RKO (cell line): ENCODE data around the gene TOR1AIP2.

Experiments used
- DNase-seq: peaks from one replicate; pipeline ENCODE4 v3.0.0-alpha.2; 2016; ENCODE audit warnings: low spot score

Gene TOR1AIP2

DNA sequence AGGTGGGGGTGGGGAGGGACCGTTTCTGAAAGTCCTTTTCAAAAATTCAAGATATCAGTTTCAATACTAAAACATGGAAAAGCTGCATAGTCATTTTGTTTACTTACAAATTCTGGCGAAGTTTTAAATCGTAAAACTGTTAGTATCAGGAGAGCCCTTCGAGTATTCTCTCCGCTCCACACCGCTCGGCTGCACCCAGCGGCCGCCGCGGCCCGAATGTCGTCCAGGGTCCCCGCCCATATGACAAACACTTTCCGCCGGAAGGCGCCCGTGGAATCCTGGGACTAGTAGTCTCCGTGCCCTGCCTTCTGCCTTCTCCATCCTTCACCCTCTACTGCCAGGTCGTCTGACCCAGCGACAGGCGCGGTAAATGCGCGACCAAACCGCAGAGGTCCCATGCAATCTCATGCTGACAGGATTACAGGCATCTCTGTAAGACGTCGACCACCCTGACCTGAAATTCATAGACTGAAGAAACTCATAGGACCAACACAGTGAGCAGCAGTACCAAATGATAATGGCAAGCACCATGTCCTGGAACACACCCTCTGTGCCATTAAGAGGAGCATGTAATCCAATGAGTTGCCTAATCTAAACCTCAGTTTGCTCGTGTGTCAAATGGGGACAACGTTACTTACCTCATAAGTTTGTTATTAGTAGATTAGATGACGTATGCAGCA lies at the start of gene TOR1AIP2:
Gene TOR1AIP2, minus strand, starts transcription at position 218 of the 680 bp plus-strand sequence. CDS start 25,138 bp downstream, outside the sequence.
- DNase-seq: peak; percentile 94

DNA sequence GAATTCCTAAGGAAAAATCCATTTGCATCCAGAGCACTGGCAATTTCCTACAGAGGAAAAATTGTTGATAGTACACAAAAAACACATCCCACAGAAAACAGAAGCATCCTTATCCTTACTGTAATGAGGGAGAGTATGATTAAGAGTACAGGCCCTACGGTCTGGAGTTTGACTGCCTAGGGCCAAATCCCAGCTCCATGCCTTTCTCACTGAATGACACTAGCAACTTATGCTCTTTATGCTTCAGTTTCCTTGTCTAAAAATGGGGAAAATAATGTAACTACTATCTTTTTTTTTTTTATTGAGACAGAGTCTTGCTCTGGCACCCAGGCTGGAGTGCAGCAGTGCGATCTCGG lies 49.2 kb upstream of the TOR1AIP2 start:
- no peak for DNase-seq

DNA sequence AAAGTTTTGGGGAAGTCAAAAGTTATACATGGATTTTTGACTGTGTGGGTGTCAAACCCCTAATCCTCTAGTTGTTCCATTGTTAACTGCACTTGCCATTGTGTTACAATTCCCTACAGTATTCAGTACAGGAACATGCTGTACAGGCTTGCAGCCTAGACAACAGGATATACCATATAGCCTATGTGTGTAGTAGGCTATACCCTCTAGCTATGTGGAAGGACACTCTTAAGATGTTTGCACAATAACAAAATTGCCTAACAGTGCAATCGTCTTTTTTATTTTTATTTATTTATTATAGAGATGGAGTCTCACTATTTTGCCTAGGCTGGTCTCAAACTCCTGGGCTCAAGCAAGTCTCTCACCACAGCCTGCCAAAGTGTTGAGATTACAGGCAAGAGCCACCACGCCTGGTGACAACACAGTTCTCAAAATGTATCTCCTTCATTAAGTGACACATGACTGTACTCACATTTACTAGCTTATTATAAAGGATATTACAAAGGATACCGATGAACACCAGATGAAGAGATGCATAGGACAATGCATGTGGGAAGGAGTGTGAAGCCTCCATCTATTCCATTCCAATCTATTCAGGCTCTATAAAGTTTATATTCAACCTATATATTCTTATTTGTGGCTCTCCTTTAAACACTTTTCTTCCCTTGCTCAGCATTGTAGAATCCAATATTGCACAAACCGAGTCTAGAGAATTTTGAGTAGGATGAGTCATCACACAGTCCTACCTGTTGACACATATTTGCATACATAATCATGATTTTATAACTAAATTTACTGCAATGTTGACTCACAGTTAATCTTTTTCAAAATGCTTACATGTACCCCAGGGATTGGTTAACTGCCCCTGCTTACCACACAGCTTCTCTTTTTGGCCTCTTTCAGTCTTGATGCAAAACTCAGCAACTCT lies 48.6 kb upstream of the TOR1AIP2 start:
- peak; percentile 85 for DNase-seq

DNA sequence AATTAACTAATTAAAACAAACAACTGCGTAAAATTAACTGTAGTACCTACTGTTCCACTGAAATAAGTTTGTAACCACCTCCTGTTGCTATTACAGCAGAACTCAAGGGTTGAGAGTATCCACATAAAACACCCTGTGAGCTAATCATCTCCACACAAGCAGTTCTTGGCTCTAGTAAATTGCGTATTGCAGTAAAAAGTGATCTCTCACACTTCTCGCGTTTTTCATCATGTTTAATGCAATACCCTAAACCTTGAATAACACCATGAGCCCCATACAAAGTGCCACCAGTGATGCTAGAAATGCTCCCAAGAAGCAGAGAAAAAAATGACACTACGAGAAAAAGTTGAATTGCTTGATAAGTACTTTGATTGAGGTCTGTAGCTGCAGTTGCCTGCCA lies 47.7 kb upstream of the TOR1AIP2 start:
- no peak for DNase-seq

DNA sequence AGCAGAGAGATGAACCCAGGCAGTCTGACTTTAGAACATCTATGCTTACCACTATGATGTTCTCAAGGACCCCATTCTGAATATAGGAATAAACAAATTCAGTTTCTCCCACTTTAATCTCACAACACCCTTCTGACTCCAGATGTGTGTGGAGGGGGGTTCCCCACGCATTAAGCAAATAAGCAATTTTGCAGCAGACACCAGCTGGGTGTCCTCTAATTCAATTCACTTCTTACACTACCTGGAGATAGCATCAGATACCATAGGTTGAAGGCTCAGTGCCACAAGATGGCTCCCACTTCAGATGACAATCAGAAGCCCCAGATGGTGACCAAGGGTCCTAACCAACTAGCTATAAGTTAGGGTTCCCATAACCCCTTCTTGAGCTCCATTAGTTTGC lies 46.7 kb upstream of the TOR1AIP2 start:
- no peak for DNase-seq

DNA sequence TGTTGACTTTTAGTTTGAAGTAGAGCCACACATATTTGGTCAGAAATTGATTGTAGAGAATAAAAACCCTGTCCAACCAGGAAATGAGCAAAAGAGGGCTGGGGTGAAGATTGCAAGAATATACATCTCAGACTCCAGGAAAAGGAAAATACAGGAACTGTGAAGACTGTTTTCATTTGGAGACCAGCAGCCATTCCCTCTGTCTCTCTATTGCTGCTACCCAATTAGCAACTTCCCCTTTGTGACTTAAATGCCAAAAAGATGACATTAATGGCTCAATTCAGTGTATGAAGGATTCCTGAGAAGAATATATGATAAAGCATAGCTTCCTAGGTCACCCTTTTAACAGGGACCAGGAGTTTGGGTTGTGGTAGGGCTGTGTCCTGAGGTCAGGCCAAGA lies 45.4 kb upstream of the TOR1AIP2 start:
- DNase-seq: no peak

DNA sequence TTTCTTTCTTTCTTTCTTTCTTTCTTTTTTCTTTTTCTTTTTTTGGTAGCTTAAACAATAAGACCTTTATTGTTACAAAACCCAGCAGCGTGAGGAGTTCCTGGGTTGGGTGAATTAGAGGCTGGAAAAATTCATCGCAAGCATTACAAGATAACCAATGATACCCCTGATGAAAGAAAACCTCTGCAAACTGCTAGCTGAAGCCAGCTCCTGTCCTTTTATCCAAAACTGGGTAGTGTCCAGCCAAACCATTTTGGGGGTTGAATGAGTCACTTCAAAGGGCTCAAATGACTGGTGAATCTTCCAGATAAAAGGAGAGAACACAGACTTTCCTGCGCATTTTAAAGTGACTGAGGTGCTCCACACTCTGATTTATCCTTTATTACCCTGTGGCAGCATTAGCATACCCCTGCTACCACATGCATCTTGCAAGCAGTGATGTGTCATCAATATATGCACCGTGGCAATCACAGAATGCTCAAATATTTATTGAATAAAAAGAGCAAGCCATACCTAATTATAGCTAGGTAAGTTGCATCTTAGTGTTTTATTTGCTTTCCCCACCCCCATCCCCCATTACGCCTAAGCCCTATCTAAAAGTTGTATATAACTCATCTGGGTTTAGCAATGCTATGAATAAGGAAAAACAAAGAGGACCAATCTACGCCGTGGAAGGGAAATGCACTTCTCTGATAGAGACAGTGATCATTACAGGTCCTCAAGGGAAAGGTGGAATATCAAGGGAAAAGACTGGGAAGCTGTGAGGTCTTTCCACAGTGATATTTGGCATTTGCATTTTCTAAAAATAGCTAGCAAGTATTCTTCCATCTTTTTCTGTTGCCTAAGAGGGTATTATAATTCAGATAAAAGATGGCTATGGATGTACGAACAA lies 44.6 kb upstream of the TOR1AIP2 start:
- no peak for DNase-seq

DNA sequence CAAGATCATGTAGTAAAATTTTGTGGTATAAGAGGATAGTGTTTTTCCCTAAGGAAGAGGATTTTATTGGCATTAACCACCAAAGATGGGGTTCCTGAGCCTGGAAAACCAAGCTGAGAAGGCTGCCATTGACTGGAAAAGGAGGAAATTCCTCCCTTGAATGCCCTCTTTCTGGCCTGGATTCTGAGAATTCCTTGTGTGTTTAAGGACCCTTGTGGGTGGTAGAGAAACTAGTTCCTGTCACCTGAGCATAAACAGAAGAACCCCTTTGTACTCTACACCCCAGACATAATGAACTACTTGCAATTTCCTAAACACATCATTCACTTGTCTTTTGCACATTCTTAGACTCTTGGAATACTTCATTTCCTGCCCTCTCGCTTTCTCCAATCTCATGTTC lies 43.9 kb upstream of the TOR1AIP2 start:
- DNase-seq: no peak

DNA sequence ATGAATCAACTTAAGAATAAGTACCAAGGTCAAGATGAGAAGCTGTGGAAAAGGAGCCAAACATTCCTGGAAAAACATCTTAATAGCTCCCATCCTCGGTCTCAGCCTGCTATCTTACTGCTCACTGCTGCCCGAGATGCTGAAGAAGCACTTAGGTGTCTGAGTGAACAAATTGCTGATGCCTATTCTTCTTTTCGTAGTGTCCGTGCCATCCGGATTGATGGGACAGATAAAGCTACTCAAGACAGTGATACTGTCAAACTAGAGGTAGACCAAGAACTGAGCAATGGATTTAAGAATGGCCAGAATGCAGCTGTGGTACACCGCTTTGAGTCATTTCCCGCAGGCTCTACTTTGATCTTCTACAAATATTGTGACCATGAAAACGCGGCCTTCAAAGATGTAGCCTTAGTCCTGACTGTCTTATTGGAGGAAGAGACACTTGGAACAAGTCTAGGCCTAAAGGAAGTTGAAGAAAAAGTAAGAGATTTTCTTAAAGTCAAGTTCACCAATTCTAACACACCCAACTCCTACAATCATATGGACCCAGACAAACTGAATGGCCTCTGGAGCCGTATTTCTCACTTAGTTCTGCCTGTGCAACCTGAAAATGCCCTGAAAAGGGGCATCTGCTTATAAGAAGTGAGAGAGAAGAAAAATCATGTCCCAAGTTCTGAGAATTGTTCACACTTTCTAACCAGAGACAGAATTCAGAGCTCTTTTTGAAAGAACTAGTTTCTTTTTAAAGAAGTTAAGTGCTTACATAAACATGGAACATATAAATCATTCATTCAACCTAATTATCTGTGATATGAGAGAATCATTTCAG lies 40.2 kb upstream of the TOR1AIP2 start:
- DNase-seq: no peak

DNA sequence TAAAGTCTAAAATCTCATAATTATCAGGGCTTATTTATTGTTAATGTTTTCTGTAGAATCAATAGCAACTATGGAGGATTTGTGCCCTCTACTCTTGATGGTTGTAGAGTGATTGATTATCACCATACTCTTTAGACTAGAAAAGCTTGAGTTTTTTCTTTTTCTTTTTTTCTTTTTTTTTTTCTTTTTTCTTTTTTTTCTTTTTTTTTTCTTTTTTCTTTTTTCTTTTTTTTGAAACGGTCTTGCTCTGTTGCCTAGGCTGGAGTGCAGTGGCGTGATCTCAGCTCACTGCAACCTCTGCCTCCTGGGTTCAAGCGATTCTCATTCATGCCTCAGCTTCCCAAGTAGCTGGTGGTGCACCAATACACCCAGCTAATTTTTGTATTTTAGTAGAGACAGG lies 34.2 kb upstream of the TOR1AIP2 start:
- DNase-seq: no peak

DNA sequence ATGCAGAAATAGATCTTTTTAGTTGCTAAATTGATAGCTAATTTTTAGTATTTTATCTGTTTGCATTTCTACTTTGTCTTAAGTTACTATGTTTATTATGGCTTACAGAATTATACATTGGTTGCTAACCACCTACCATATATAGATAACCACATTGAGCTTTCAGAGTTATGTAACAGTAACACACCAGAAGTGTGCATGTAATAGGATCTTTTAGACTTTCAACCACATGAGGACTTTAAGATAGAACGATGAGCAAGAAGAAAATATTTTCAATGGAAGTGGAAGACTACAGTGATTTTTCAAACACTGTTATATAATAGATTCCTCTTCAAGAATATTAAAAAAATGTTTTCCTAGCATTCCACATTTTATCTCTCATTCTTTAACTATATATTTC lies 33.3 kb upstream of the TOR1AIP2 start:
- DNase-seq: no peak

DNA sequence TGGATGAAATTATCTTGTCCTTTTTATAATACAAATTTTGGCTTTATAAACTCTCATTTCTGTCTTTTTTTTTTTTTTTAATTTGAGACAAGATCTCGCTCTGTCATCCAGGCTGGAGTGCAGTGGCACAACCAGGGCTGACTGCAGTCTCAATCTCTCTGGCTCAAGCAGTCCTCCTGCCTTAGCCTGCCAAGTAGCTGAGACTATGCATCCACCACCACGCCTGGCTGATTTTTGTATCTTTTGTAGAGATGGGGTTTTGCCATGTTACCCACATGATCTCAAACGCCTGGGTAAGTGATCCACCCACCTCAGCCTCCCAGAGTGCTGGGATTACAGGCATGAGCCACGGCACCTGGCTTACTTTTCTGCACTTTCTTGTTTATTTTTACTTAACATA lies 12.0 kb upstream of the TOR1AIP2 start:
- DNase-seq: no peak

DNA sequence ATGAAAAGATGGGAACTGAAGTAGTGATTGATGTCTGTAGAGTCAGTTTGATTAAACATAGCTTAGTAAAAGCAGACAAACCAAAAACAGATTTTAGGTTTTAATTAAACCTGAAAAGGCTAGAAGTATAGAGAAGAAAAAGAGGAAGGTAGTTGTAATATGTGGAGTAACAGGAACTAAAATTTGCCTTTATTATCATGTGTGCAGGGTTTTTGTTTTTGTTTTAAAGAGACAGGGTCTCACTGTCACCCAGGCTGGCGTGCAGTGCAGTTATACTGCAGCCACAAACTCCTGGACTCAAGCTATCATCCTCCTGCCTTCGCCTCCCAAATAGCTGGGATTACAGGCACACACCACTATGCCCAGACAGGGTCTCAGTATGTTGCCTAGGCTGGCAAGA lies 10.5 kb upstream of the TOR1AIP2 start:
- no peak for DNase-seq

DNA sequence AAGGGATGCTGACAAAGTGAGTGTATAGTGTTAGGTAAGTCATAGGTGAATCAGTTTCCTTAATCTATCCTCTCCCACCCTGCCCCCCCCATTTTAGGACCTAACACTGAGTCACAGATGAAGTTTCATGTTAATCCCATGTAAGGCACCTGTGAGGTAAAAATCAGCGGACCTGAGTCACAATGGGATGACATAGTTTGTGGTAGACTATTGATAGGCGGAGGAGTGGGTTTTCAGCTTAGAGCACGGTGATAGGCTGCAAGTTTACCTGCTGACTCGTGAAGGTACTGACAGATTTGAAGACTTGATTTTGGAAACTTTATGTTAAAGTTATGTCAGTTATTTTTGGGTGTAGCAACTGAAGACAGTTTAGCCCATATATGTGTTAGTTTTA lies 6.1 kb upstream of the TOR1AIP2 start:
- DNase-seq: peak; percentile 90

DNA sequence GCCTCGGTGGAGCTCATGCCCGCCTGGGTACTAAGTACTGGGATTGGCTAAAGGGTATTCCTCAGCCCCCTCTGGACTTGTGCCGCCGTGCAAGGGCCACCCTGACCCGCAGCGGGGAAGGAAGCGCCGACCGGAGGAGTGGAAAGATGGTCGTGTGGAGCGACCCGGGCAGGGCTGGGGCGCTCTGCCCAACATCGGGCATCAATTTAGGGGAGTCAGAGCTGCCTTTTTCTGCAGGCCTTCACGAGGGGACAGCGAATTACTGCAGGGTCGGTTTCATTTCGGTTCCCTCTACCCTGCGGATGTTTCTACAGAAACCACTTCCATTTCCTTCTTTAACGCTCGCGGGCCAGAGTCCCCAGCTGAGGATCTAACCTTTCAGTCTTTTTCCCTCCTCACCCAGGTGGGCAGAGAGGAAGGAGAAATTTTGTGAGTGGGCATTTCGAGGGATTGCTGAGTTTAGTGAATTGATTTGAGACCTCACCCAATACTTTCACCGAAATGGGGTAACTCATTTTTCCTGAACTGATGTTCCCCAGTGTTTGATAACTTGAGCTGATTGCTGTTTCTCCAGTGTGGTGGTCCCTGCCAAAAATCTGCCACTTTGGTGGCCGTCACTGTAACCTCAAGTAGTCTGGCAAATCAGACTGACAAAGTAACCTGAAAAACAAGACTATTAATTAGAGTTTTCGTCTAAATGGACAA lies 5.6 kb upstream of the TOR1AIP2 start:
- DNase-seq: no peak

DNA sequence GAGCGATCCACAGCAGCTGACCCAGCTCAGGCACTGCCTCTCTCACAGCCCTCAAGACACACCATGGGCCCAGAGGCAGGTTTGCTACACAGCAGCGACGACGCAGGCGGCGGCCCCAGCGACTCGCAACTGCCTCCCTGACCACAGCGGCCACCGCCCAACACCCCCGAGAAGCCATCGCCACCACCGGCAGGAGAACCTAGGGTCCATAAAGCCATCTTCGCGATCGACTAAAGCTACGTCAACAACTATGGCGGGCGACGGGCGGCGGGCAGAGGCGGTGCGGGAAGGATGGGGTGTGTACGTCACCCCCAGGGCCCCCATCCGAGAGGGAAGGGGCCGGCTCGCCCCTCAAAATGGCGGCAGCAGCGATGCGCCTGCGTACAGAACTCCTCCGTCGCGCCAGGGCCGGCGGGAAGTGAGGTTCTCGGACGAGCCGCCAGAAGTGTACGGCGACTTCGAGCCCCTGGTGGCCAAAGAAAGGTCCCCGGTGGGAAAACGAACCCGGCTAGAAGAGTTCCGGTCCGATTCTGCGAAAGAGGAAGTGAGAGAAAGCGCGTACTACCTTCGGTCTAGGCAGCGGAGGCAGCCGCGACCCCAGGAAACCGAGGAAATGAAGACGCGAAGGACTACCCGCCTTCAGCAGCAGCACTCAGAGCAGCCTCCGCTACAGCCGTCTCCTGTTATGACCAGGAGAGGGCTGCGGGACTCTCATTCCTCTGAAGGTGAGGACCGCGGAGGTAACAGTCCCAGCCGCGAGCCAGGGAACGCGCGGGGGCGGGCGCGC lies 4.8 kb upstream of the TOR1AIP2 start, which contains the start of gene TOR1AIP1:
Gene TOR1AIP1, plus strand, starts transcription at position 33 of the 787 bp plus-strand sequence. Its CDS starts 218 bp downstream, at position 251.
- DNase-seq: peak; percentile 97

DNA sequence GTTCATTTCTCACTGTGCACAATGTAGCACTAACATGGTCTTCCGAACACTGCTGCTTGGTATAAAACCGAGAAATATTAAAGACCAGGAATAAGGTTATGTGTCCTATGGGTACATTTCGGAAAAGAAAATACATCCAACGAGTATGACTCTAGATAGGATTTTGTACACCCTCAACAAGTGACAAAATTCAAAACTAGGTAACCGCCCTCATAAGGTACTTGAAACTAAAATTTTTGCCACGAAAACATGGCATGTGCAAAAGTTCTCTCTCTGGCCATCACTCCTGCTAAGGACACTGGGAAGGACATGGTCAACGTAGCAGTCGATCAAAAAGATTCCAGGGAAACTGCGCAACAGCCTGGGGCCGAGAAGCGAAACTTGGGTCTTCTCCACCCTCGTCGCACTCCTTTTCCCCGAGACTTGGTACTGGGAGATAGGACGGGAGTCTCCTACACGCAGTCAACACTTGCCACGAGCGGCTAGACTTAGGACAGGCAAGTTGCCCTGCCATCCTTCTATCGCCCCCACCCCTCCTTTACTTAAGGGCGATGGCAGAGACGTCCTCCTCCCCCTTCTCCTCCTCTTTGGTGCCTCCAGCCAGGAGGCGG lies 4.1 kb upstream of the TOR1AIP2 start:
- peak; percentile 92 for DNase-seq

DNA sequence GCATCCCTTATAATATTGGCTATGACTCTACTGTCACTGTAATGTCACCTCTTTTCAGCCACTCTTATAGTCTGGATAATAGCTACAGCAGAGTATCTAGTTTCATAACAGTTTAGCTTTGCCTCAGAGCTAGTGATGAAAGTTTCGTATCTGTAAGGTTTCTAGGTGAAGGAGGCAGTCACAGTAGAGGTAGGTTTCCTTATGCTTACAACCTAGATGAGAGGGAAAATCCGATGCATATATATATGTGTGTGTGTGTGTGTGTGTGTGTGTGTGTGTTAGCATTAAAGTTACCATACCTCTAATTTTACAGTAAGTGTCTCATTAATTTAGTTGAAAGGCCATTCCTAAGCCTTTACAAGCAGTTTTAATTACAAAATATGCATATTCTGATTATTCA lies 2.2 kb upstream of the TOR1AIP2 start:
- no peak for DNase-seq

DNA sequence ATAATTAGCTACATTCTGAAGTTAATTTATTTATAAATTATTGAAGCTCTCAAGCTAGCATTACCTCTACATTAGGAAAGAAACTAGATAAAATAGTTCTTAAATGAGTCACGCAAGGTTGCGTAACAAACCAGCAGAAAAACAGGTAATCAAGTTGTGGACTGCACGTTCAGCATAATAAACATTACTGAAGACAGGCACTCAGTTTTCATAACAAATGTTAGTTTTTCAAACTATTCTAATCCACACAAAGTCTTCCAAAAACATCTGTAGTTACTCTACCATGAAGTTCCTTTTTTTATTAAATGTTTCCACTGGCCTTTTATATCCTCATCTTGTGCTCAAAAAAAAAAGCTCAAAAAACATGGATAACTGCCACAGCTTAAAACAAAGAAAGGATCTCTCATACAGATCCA lies 1.3 kb downstream of the TOR1AIP2 start:
- peak; percentile 75 for DNase-seq
